GM21619 (cell line): ENCODE measurements around the gene MIPOL1.

ENCODE experiments used
- ATAC-seq: cut with Tn5 transposase; IDR thresholded peaks from one replicate; pipeline ENCODE4 v1.9.1; 2021; ENCODE audit not compliant: unreplicated experiment

MIPOL1 gene

GRCh38 chr14:37594238-37594970 lies 396.7 kb downstream of the MIPOL1 start:
- ATAC-seq, result no peak

GRCh38 chr14:37594971-37595808 lies 397.5 kb downstream of the MIPOL1 start, which contains the start of the genes FOXA1 and TTC6:
Gene FOXA1 (minus strand): TSS chr14:37595249. CDS start chr14:37594972, 277 bp downstream.
Gene TTC6 (plus strand): TSS chr14:37595629. CDS start chr14:37622065, 26,436 bp downstream.
- ATAC-seq, result no peak

- peak; percentile 77 for ATAC-seq
These were observed 398.3 kb downstream of the MIPOL1 start for GRCh38 chr14:37595809-37596621.

GRCh38 chr14:37596790-37597472 lies 399.2 kb downstream of the MIPOL1 start:
- no peak for ATAC-seq

GRCh38 chr14:37597538-37597913 lies 399.8 kb downstream of the MIPOL1 start:
- no peak for ATAC-seq

- ATAC-seq, result no peak
These were observed 400.4 kb downstream of the MIPOL1 start for GRCh38 chr14:37597914-37598746.

GRCh38 chr14:37598747-37599506 lies 401.2 kb downstream of the MIPOL1 start:
- no peak for ATAC-seq

- ATAC-seq, result no peak
These were observed 402.0 kb downstream of the MIPOL1 start for GRCh38 chr14:37599507-37600368.

GRCh38 chr14:37600880-37601741 lies 403.4 kb downstream of the MIPOL1 start:
- no peak for ATAC-seq

GRCh38 chr14:37601865-37602264 lies 404.1 kb downstream of the MIPOL1 start:
- ATAC-seq, result no peak
